Measurements from ENCODE around the gene EFCAB13.
"Not testable (repeated sequence)": the region's sequence is repeated elsewhere in the genome, so short reads cannot be mapped to it uniquely, and the experiment has no call there.

The EFCAB13 gene

GRCh38 chr17:47332287-47332686, 8.5 kb downstream of the EFCAB13 start:
- FAIRE-seq, result no peak

- no peak for FAIRE-seq
Measured at GRCh38 chr17:47335101-47335936, 11.6 kb downstream of the EFCAB13 start.

- FAIRE-seq, result no peak
Measured at GRCh38 chr17:47338026-47338425, 14.3 kb downstream of the EFCAB13 start.

GRCh38 chr17:47352848-47353247, 29.1 kb downstream of the EFCAB13 start:
- no peak for FAIRE-seq

GRCh38 chr17:47358652-47359051, 34.9 kb downstream of the EFCAB13 start:
- FAIRE-seq, result no peak

- no peak for FAIRE-seq
Measured at GRCh38 chr17:47363171-47363570, 39.4 kb downstream of the EFCAB13 start.

GRCh38 chr17:47367257-47367656, 43.5 kb downstream of the EFCAB13 start:
- no peak for FAIRE-seq

GRCh38 chr17:47368262-47368661, 44.5 kb downstream of the EFCAB13 start:
- FAIRE-seq, result no peak

- not testable (repeated sequence) for FAIRE-seq
Measured at GRCh38 chr17:47370899-47371298, 47.1 kb downstream of the EFCAB13 start.

- FAIRE-seq, result peak; percentile 18
Measured at GRCh38 chr17:47373002-47373401, 49.2 kb downstream of the EFCAB13 start.

- FAIRE-seq, result no peak
Measured at GRCh38 chr17:47376247-47376646, 52.5 kb downstream of the EFCAB13 start.

- no peak for FAIRE-seq
Measured at GRCh38 chr17:47388825-47389224, 65.1 kb downstream of the EFCAB13 start.

GRCh38 chr17:47397532-47398128, 73.9 kb downstream of the EFCAB13 start:
- FAIRE-seq, result not testable (repeated sequence)

- no peak for FAIRE-seq
Measured at GRCh38 chr17:47400333-47400732, 76.6 kb downstream of the EFCAB13 start.

- no peak for FAIRE-seq
Measured at GRCh38 chr17:47401100-47401499, 77.3 kb downstream of the EFCAB13 start.

GRCh38 chr17:47404006-47404405, 80.3 kb downstream of the EFCAB13 start:
- no peak for FAIRE-seq

- no peak for FAIRE-seq
Measured at GRCh38 chr17:47404875-47405274, 81.1 kb downstream of the EFCAB13 start.

GRCh38 chr17:47413872-47414271, 90.1 kb downstream of the EFCAB13 start:
- FAIRE-seq, result no peak

- no peak for FAIRE-seq
Measured at GRCh38 chr17:47414612-47415011, 90.9 kb downstream of the EFCAB13 start.

GRCh38 chr17:47423406-47424295, 99.9 kb downstream of the EFCAB13 start:
- FAIRE-seq, result no peak

- not testable (repeated sequence) for FAIRE-seq
Measured at GRCh38 chr17:47425233-47425632, 101.5 kb downstream of the EFCAB13 start.

GRCh38 chr17:47425887-47426635, 102.3 kb downstream of the EFCAB13 start:
- not testable (repeated sequence) for FAIRE-seq
